Measurements from ENCODE around the gene FAM131A.

DNA sequence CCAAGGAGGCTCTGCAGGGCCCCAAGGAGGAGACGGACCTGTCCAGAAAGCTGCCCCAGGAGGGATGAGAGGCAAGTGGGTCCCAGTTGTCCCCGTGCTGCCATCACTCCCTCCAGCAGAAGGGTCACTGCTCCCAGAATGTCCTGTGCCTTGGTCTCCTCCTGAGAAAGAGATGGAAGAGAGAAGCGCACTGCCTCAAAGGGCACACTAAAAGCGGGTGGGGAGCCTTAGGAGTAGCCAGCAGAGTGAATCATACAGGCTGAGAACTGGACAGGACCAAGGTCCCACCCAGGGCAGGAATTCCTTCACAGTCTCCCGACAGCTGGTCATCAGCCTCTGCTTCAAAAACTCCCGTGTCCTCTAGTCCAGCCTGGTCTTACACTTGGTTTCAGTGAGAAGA, 36.0 kb downstream of the FAM131A start:
- no peak for TF ChIP-seq POLR2A (IDR thresholded peaks at IDR 0.05; ENCODE audit: low read length)
- TF ChIP-seq GATA1 (IDR thresholded peaks at IDR 0.05; ENCODE audit: low read depth, low read length): no peak

All from erythroblast (primary cell).